ENCODE data around the gene NLE1. TPM values are rescaled to one million over a fixed set of nuclear protein-coding genes. Genes with fewer than 3 reads are reported as not detected.

Gene NLE1
- polyA plus RNA-seq, 1 of the 3 experiments (the other 2 are of a cell fraction), result 22.1 TPM

DNA sequence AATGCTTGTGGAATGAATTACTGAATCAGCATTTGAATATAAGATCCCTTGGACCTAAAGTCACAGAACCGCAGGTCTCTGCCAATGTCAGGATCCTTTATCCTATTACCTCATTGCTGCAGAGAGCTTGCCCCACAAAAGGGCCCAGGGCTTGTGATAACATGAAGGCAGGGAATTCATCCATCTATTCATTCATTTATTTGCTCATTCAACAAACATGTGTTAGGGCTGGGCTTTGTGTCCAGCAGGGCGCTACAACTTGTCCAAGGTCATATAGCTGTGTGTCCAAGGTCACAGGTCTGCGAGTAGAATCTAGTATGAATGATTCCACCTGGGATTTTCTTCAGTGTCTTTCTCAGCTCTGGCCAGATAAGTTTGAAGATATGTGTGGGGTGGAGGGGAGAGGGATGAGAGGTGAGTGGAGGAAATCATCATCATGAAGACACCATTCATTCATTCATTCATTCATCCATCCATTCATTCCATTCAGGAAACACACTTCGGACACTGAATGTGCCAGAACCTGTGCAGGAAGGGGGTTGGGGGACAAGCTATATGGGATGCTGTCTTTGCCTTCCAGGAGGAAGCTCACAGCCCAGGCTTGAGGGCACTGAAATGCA, 4.2 kb upstream of the NLE1 start (continued):
- TF ChIP-seq, protein P1, sequence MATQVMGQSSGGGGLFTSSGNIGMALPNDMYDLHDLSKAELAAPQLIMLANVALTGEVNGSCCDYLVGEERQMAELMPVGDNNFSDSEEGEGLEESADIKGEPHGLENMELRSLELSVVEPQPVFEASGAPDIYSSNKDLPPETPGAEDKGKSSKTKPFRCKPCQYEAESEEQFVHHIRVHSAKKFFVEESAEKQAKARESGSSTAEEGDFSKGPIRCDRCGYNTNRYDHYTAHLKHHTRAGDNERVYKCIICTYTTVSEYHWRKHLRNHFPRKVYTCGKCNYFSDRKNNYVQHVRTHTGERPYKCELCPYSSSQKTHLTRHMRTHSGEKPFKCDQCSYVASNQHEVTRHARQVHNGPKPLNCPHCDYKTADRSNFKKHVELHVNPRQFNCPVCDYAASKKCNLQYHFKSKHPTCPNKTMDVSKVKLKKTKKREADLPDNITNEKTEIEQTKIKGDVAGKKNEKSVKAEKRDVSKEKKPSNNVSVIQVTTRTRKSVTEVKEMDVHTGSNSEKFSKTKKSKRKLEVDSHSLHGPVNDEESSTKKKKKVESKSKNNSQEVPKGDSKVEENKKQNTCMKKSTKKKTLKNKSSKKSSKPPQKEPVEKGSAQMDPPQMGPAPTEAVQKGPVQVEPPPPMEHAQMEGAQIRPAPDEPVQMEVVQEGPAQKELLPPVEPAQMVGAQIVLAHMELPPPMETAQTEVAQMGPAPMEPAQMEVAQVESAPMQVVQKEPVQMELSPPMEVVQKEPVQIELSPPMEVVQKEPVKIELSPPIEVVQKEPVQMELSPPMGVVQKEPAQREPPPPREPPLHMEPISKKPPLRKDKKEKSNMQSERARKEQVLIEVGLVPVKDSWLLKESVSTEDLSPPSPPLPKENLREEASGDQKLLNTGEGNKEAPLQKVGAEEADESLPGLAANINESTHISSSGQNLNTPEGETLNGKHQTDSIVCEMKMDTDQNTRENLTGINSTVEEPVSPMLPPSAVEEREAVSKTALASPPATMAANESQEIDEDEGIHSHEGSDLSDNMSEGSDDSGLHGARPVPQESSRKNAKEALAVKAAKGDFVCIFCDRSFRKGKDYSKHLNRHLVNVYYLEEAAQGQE (IDR thresholded peaks at IDR 0.05; ENCODE audit: low read depth, low read length), result no peak
- no peak for TF ChIP-seq MEF2A (IDR thresholded peaks at IDR 0.05; ENCODE audit: borderline replicate concordance, low read depth)

DNA sequence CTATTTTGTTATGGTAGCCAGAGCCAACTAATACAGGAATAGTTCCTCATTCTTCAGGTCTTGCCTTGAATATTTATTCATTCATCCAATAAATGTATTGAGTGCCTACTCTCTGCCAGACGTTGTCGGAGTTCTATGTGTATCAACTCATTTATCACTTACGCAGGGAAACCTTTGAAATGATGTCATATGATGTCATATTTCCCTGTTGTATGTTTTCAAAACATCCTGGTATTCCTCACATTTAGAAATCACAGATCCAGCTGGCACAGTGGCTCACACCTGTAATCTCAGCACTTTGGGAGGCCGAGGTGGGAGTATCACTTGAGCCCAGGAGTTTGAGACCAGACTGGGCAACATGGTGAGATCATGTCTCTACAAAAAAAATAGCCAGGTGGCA, 2.7 kb upstream of the NLE1 start:
- Histone ChIP-seq H3K4me3 (ENCODE audit: low read depth in 2 of 2, low read length in 1 of 2) (no peak overlapping the region), H2AFZ (ENCODE audit: low read depth) (no peak overlapping the region), H3K36me3 (replicated peaks in 1 of 2; ENCODE audit: control insufficient read depth in 1 of 2, insufficient read depth in 2 of 2, low read length in 1 of 2) (peaks cover under 1% of the 10 kb centered on the region in 2 experiments), H3K9me3 (no peaks in the 10 kb centered on the region), H3F3A (replicated peaks; ENCODE audit: insufficient read depth) (no peaks in the 10 kb centered on the region), H3K4me1 (ENCODE audit: control insufficient read depth in 1 of 2, insufficient read depth in 2 of 2, low read depth in 1 of 2, low read length in 1 of 2) (peaks cover 0 to 3% of the 10 kb centered on the region in 2 experiments; a peak in 1 of 4 replicates), H3K27me3 (ENCODE audit: insufficient read depth) (peaks cover 25% of the 10 kb centered on the region; the same call in 1 of the 2 replicates), H3K27ac (ENCODE audit: low read depth in 2 of 2, low read length in 1 of 2) (no peak overlapping the region), H3K79me2 (ENCODE audit: insufficient read depth) (peaks cover 22% of the 10 kb centered on the region), H4K20me1 (ENCODE audit: insufficient read depth) (no peaks in the 10 kb centered on the region), H3K9ac (no peak overlapping the region), H3K4me2 (no peak overlapping the region), H3K9me2 (no peaks in the 10 kb centered on the region)
- POLR2A ChIA-PET, result no interaction called here
- CTCF ChIA-PET, result no interaction called here
- 58% methylated on average over 4 of the region's 4 CpGs for WGBS (ENCODE audit: low lambda C conversion rate)
- TF ChIP-seq, protein P2, sequence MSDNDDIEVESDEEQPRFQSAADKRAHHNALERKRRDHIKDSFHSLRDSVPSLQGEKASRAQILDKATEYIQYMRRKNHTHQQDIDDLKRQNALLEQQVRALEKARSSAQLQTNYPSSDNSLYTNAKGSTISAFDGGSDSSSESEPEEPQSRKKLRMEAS (IDR thresholded peaks at IDR 0.05; ENCODE audit: low read depth), result no peak
- TF ChIP-seq ELF1 (IDR thresholded peaks at IDR 0.05), result no peak
- no peak for TF ChIP-seq NRF1 (IDR thresholded peaks at IDR 0.05; ENCODE audit: low read depth, low read length)
- TF ChIP-seq, protein P3, sequence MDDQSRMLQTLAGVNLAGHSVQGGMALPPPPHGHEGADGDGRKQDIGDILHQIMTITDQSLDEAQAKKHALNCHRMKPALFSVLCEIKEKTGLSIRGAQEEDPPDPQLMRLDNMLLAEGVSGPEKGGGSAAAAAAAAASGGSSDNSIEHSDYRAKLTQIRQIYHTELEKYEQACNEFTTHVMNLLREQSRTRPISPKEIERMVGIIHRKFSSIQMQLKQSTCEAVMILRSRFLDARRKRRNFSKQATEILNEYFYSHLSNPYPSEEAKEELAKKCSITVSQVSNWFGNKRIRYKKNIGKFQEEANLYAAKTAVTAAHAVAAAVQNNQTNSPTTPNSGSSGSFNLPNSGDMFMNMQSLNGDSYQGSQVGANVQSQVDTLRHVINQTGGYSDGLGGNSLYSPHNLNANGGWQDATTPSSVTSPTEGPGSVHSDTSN (IDR thresholded peaks at IDR 0.05), result no peak
- no peak for TF ChIP-seq RAD21 (IDR thresholded peaks at IDR 0.05; ENCODE audit: low read length)
- TF ChIP-seq FOXM1 (IDR thresholded peaks at IDR 0.05; ENCODE audit: low read depth), result no peak
- no peak for TF ChIP-seq NFIC (IDR thresholded peaks at IDR 0.05; ENCODE audit: borderline replicate concordance)
- no peak for TF ChIP-seq CHD2 (IDR thresholded peaks at IDR 0.05; ENCODE audit: low read length, partially characterized antibody)
- no peak for TF ChIP-seq POLR2AphosphoS5 (IDR thresholded peaks at IDR 0.05; ENCODE audit: low read depth, low read length)
- no peak for DNase-seq

All from SK-N-SH (cell line).